ENCODE measurements around the gene ZPBP.
"Not testable (repeated sequence)": the region's sequence is repeated elsewhere in the genome, so short reads cannot be mapped to it uniquely, and the experiment has no call there.

ZPBP gene

DNA sequence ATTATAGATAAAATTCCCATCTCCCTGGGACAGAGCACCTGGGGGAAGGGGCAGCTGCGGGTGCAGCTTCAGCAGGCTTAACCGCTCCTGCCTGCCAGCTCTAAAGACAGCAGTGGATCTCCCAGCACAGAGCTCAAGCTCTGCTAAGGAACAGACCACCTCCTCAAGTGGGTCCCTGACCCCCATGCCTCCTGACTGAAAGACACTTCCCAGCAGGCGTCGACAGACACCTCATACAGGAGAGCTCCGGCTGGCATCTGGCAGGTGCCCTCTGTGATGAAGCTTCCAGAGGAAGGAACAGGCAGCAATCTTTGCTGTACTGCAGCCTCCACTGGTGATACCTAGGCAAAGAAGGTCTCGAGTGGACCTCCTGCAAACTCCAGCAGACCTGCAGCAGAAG is 51.9 kb downstream of the ZPBP start:
- not testable (repeated sequence) for DNase-seq (ENCODE audit: low read depth in 2 of 2)

DNA sequence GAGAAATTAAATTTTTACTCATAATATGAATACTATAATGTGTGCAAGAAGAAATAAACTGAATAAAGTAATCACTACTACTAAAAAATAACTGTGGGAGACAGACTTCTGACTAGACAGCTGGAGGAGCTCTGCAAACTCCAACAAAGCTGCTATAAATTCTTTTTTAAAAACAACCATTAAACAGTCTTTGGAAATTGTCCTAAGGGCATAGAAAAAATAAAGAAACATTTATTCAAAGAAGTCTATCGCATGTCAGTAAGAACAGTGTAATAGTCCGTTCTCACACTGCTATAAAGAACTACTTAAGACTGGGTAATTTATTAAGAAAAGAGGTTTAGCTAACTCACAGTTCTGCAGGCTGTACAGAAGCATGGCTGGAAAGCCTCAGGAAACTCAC is 56.0 kb downstream of the ZPBP start:
- DNase-seq (ENCODE audit: low read depth in 2 of 2), result no peak

DNA sequence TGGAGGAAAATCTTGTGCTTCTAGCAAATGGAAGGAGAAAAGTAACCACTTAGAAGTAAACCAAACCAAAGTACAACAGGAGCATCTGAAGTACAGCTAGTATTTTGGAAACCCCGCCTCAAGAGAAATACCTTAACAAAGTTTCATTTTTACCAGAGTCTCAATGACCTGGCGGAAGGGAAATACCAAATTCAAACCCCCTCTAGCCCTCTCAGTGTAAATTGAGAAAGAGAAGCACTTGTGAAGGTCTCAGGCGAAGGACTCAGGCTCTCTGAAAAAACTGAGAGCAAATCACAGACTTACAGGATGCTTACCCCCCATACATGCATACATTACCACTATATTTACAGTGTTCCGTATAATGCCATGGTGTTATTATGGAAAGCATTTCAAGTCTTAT is 70.1 kb downstream of the ZPBP start:
- no peak for DNase-seq (ENCODE audit: low read depth in 2 of 2)

- DNase-seq (ENCODE audit: low read depth in 2 of 2), result no peak
These were observed 70.6 kb downstream of the ZPBP start for GRCh38 chr7:50022451-50022850.

GRCh38 chr7:49995681-49996080 is 97.4 kb downstream of the ZPBP start:
- DNase-seq (ENCODE audit: low read depth in 2 of 2), result no peak

GRCh38 chr7:49986191-49986590 is 106.9 kb downstream of the ZPBP start:
- DNase-seq (ENCODE audit: low read depth in 2 of 2), result no peak

GRCh38 chr7:49980465-49980864 is 112.6 kb downstream of the ZPBP start:
- DNase-seq (ENCODE audit: low read depth in 2 of 2), result no peak

GRCh38 chr7:49976238-49976637 is 116.8 kb downstream of the ZPBP start:
- DNase-seq (ENCODE audit: low read depth in 2 of 2), result no peak

DNA sequence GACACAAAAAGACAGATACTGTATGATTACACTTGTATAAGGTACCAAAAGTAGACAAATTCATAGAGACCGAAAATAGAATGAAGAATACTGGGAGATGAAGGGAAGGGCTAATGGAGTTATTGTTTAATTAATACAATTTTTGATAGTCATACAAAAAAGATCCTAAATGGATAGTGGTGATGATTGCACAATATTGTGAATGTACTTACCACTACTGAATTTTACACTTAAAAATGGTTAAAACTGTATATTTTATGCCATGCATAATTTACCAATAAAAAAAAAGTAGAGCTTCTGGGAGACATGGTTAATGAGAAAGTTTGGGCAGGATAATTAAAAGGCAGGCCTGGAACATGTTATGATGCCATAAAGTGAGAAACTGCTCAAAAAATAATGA is 119.0 kb downstream of the ZPBP start:
- no peak for DNase-seq (ENCODE audit: low read depth in 2 of 2)

DNA sequence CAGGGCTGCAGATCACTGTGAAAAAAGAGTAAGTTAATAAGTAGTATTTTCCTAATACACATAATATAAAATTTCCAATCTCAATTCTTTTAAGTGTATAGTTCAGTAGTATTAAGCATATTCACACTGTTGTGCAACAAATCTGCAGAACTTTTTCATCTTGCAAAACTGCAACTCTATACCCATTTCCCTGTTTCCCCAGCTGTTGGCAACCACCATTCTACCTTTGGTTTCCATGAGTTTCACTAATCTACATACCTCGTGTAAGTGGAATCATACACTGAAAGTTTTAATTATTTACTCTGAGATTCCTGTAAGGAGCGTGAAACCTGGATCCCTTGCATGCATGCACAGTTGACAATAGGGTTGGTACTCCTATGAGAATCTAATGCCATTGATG is 155.4 kb downstream of the ZPBP start:
- DNase-seq (ENCODE audit: low read depth in 2 of 2), result no peak

DNA sequence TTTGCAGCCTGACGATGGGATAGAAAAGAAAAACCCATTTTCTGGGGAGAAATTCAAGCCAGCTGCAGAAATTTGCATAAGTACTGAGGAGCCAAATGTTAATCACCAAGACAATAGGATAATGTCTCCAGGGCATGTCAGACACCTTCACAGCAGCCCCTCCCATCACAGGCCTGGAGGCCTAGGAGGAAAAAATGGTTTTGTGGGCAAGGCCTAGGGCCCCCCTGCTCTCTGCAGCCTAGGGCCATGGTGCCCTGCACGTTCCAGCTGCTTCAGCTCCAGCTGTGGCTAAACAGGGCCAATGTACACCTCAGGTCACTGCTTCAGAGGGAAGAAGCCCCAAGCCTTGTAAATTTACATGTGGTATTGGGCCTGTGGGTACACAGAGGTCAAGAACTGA is 161.4 kb downstream of the ZPBP start:
- no peak for DNase-seq (ENCODE audit: low read depth in 2 of 2)

DNA sequence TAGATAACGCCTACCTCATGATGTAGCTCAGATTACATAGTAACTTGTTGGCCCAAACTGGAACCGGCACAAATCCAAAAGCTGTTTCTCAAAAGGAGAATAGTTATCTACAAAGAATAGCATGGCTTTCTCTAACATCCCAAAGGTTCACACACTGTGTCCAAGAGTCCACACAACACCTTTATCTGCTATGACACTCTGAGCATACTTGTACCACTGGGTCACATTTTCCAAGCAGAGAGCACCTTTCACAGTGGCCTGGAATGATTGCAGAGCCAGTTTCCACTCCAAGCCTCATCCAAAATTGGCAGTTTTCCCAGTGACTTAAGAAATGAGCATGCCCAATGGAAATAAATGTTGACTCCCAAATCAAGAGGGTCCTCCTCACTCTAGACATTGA is 164.3 kb downstream of the ZPBP start:
- no peak for DNase-seq (ENCODE audit: low read depth in 2 of 2)

- no peak for DNase-seq (ENCODE audit: low read depth in 2 of 2)
These were observed 165.4 kb downstream of the ZPBP start for GRCh38 chr7:49927631-49928030.

DNA sequence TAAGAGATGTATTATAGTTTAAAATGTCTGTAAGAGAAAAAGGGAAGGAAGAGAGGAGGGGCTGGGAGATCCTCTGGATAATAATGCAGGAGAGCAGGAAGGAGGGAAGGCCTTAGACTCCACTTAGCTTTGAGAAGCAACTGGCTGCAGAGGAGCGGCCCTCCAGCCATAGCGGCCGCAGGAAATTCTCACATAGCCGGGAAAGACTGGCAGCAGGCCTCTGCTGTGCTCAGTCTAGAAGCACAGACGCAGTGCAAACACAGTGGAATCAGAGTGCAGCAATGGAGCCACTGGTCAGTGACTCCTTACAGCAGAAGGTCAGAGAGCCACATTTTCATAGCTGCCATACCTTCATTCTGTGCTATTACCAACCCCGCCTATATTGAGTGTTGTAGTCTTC is 166.3 kb downstream of the ZPBP start:
- DNase-seq (ENCODE audit: low read depth in 2 of 2), result no peak

DNA sequence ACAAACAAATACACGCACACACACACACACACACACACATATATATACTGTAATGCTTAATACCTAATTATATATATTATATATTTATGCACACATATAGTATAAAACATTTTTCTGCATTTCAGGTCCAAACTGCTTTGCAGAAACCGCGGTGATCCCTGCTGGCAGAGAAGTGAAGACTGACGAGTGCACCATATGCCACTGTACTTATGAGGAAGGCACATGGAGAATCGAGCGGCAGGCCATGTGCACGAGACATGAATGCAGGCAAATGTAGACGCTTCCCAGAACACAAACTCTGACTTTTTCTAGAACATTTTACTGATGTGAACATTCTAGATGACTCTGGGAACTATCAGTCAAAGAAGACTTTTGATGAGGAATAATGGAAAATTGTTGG is 181.1 kb downstream of the ZPBP start:
- DNase-seq (ENCODE audit: low read depth in 2 of 2), result no peak

- no peak for DNase-seq (ENCODE audit: low read depth in 2 of 2)
These were observed 198.5 kb downstream of the ZPBP start for GRCh38 chr7:49894543-49894942.

- DNase-seq (ENCODE audit: low read depth in 2 of 2), result no peak
These were observed 199.9 kb downstream of the ZPBP start for GRCh38 chr7:49893131-49893530.

- no peak for DNase-seq (ENCODE audit: low read depth in 2 of 2)
These were observed 200.6 kb downstream of the ZPBP start for GRCh38 chr7:49892481-49892880.

All from stimulated activated CD8-positive, alpha-beta memory T cell treated with anti-CD3 and anti-CD28 coated beads, Interleukin-15, amount 100 ng/mL, for 4 hours (primary cell).